ENCODE measurements around the gene SLC30A9. TPM values are rescaled to one million over a fixed set of nuclear protein-coding genes. Genes with fewer than 3 reads are reported as not detected.

The SLC30A9 gene
- total RNA-seq, 1 experiment from 2014 or later = 32.7 TPM

DNA sequence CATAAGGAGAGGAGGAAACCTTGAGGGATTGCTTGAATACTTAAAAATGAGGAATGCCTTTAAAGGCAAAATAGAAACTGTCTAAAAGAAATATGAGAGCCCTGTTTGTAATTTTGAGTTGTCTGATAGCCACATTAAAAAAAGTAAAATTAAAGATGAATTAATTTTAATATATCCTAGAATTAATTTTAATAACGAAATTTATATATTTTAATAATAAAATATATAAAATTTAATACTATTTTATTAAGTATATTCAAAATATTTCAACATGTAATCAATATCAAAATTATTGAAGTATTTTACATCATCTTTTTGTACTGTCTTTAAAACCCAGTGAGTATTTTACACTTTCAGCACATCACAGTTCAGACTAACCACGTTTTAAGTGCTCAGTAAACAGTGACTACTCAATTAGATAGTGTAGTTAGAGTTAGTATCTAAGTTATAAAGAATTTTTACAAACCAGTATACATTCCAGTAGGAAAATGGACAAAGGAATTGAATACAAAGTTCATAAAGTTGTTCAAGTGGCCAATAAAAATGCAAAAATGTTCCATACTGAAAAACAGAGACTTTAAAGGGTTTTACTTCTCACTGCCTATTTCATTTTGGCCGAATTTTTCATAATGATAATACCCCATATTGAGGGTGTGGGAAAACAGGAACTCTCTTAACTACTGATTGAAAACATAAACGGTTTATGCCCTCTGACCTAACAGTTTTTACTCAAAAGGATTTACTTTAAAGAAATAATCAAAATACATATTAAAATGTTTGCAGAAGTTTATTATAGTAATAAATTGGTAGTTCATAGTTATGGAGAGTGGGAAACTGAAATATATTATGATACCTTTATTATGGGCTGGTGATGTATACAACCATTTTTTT, 2.9 kb downstream of the SLC30A9 start:
- Histone ChIP-seq H3K4me2 (ENCODE audit: low read length) (peak overlapping the region; percentile 97), H3K27ac (ENCODE audit: low read length) (no peak overlapping the region), H3K27me3 (ENCODE audit: low read length) (no peaks in the 10 kb centered on the region), H3K36me3 (ENCODE audit: low read depth, low read length) (no peaks in the 10 kb centered on the region), H3K4me3 (ENCODE audit: low read length) (peak overlapping the region; percentile 98), H4K20me1 (ENCODE audit: low read length) (no peaks in the 10 kb centered on the region), H3K9me3 (ENCODE audit: low read length) (no peaks in the 10 kb centered on the region), H3K4me1 (ENCODE audit: insufficient read depth, low read length) (peaks cover 15% of the 10 kb centered on the region), H3K79me2 (ENCODE audit: low read length) (peaks cover 39% of the 10 kb centered on the region), H3K9me2 (replicated peaks; ENCODE audit: low read length) (no peaks in the 10 kb centered on the region), H3F3A (ENCODE audit: low read length, unreplicated experiment) (no peaks in the 10 kb centered on the region), H3K9ac (ENCODE audit: low read length) (no peak overlapping the region), H2AFZ (ENCODE audit: low read length) (no peak overlapping the region)
- TF ChIP-seq, protein P1, sequence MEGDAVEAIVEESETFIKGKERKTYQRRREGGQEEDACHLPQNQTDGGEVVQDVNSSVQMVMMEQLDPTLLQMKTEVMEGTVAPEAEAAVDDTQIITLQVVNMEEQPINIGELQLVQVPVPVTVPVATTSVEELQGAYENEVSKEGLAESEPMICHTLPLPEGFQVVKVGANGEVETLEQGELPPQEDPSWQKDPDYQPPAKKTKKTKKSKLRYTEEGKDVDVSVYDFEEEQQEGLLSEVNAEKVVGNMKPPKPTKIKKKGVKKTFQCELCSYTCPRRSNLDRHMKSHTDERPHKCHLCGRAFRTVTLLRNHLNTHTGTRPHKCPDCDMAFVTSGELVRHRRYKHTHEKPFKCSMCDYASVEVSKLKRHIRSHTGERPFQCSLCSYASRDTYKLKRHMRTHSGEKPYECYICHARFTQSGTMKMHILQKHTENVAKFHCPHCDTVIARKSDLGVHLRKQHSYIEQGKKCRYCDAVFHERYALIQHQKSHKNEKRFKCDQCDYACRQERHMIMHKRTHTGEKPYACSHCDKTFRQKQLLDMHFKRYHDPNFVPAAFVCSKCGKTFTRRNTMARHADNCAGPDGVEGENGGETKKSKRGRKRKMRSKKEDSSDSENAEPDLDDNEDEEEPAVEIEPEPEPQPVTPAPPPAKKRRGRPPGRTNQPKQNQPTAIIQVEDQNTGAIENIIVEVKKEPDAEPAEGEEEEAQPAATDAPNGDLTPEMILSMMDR (conservative IDR thresholded peaks at IDR 0.05; ENCODE audit: low read depth, low read length) = no peak
- no peak for TF ChIP-seq EZH2phosphoT487 (IDR thresholded peaks at IDR 0.05; ENCODE audit: borderline replicate concordance, low read length)
- no peak for TF ChIP-seq EZH2 (IDR thresholded peaks at IDR 0.05; ENCODE audit: low read length, unreplicated experiment)
- ChIA-PET CTCF (no interaction called here), POLR2A (ENCODE audit: unreplicated experiment) (no interaction called here)
- no TSS peak for BruUV-seq (replicated peaks)
- ATAC-seq (no peak), DNase-seq (no peak)
- intact Hi-C loops (cut with micrococcal nuclease) = loop anchor here (5.0 kb wide), 2 partner anchors 54 to 419 kb away; no protein-coding TSS in a partner anchor

DNA sequence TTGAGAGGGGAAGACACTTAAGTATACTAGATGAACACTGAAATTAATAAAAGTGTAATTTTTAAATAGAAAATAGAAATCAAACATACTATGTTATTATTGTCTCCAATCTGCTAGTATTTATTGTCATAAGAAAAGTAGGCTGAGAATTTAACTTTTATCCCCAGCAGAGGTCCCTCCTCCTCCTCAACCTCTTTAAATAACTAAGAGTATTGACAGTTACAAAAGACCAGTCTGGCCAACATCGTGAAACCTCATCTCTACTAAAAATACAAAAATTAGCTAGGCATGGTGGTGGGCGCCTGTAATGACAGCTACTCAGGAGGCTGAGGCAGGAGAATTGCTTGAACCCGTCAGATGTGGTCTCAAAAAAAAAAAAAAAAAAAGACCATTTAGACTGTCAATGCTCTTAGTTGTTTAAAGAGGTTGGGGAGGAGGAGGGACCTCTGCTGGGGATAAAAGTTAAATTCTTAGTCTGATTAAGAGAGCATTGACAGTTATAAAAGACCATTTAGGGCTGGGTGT, 4.2 kb downstream of the SLC30A9 start:
- H3K79me2 ChIP-seq (ENCODE audit: low read length) = peaks cover 35% of the 10 kb centered on the region
- intact Hi-C loops (cut with micrococcal nuclease) = loop anchor here (5.0 kb wide), 2 partner anchors 53 to 418 kb away; no protein-coding TSS in a partner anchor

More for the DNA sequence above, 4.2 kb downstream of the SLC30A9 start:
- Histone ChIP-seq H3K4me3 (ENCODE audit: low read length) (no peak overlapping the region), H3K9me3 (ENCODE audit: low read length) (no peaks in the 10 kb centered on the region), H3K27me3 (ENCODE audit: low read length) (no peaks in the 10 kb centered on the region), H3F3A (ENCODE audit: low read length, unreplicated experiment) (no peaks in the 10 kb centered on the region), H3K27ac (ENCODE audit: low read length) (no peak overlapping the region), H3K9ac (ENCODE audit: low read length) (no peak overlapping the region), H3K4me2 (ENCODE audit: low read length) (no peak overlapping the region), H2AFZ (ENCODE audit: low read length) (no peak overlapping the region), H3K9me2 (replicated peaks; ENCODE audit: low read length) (no peaks in the 10 kb centered on the region), H4K20me1 (ENCODE audit: low read length) (no peaks in the 10 kb centered on the region), H3K4me1 (ENCODE audit: insufficient read depth, low read length) (peaks cover 9% of the 10 kb centered on the region), H3K36me3 (ENCODE audit: low read depth, low read length) (no peaks in the 10 kb centered on the region)
- no TSS peak for BruUV-seq (replicated peaks)
- ChIA-PET CTCF (no interaction called here), POLR2A (ENCODE audit: unreplicated experiment) (no interaction called here)
- ATAC-seq (no peak), DNase-seq (no peak)
- TF ChIP-seq, protein P1 (conservative IDR thresholded peaks at IDR 0.05; ENCODE audit: low read depth, low read length) = peak; percentile 29; the same call in 1 of the 2 replicates
- TF ChIP-seq EZH2 (IDR thresholded peaks at IDR 0.05; ENCODE audit: low read length, unreplicated experiment) = no peak

All from PC-3 (cell line).